Stimulated activated CD8-positive, alpha-beta memory T cell treated with anti-CD3 and anti-CD28 coated beads, Interleukin-12 subunit alpha, Interleukin-12 subunit beta, amount 100 ng/mL, for 4 hours (primary cell): Measurements from ENCODE around the gene FLCN.

Experiments used
- DNase-seq: peaks from one replicate; pipeline ENCODE4 v3.0.0-alpha.2; 2020; ENCODE audit warnings: low read depth

The FLCN gene

DNA sequence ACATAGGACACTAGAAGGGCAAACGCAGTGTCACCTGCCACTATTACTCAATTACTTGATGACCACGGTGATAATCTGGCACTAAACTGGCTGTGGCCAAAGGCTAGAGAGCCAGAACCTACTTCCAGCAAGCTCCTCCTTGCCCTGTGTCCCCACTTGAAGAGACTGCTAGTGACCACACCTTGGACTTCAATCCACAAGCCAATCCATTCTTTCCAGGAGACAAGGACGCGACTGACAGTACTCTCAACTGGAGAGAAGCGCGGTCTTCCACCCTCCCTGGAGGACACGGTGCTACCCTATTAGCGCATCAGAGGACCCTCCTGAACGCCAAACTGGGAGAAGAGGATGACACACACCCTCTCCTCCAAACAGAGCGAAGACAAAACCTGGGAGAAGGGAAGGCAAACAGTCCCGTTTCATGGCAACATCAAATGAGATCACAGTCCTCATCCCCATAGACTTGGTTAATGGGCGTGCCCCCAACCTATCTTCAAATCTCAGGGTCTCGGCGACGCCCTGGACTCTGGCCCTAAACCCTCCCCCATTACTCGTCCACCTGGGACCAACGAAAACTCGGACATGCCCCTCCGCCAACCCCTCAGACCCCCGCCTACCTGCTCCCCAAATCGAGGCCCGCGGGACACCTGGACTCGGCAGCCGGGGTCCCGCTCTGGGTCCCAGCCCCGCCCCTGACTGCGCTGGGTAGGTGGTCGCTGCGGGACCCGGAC lies 508 bp downstream of the FLCN start:
- DNase-seq: no peak

GRCh38 chr17:17235212-17236174 lies 1.5 kb downstream of the FLCN start:
- no peak for DNase-seq

- no peak for DNase-seq
These were observed 4.7 kb downstream of the FLCN start for GRCh38 chr17:17232303-17232621.

- no peak for DNase-seq
These were observed 5.2 kb downstream of the FLCN start for GRCh38 chr17:17231621-17232302.

GRCh38 chr17:17229416-17230384 lies 7.3 kb downstream of the FLCN start:
- no peak for DNase-seq

DNA sequence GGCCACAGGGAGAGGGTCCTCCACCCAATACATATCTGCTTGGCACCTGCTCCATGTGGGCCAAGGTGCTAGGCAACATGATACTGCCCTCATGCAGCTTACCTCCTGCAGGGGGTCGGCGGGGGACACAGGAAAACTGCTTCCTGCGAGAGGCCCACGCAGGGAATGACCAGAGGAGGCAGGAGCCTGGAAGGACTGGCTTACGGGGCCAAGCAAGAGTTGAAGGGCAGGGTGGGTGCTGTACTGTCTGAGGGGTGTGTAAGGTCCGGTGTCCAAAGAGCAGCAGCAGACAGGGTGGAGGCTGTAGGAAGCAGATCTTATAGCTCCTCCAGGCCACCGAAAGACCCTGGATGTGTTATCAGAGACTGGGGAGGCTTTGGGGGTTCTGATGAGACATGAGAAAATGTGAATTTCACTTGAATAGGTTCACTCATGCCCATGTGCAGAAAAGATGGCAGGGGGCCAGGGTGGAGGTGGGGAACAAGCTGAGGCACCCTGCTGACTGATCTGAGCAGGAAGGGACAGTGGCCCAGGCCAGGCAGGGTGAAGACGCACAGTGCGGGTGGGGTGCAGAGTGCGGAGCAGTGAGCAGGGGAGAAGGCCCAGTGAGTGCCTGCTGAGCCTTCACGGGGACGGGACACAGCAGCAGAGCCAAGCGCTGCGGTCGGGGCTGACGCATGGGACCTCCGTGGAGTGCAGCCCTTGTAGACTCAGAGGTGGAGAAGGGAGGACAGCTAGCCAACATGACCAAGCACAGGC lies 8.3 kb downstream of the FLCN start:
- no peak for DNase-seq

DNA sequence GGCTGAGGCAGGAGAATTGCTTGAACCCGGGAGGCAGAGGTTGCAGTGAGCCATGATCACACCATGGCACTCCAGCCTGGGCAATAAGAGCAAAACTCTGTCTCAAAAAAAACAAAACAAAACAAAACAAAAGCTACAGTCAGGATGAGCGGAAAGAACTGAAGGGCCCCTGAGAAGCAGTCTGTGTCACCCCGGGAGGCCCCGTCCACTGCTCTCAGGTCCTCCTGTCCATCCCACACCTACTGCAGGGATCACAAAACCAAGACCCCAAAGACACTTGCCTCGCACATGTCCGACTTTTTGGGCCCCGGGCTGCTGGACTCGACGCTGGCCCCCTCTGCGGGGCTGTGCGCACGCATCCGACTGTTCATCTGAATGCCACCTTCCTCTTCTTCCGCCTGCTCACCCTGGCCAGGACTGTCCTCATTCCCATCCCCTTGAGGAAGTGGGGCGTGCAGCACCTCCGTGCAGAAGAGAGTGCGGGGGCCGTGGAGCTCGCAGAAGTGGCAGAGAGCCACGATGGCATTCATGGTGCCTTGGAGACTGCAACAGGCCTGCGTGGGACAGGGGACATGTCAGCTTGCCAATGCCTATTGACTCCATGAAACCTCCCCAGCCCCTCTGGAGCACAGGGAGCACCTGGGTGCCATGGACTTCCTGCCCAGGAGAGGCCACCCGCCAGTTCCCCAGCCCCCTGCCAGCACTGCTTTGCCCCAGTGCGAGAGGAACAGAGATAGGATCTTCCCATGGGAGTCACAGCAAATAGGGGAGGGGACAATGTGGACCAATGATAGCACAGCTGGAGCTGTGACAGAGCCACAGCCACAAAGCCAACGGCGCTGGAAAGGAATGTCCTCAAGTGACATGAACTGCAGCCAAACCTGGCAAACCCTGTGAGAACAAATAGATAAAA lies 9.1 kb downstream of the FLCN start:
- DNase-seq: no peak

GRCh38 chr17:17226451-17227265 lies 10.3 kb downstream of the FLCN start:
- no peak for DNase-seq

- no peak for DNase-seq
These were observed 11.1 kb downstream of the FLCN start for GRCh38 chr17:17225901-17226300.

DNA sequence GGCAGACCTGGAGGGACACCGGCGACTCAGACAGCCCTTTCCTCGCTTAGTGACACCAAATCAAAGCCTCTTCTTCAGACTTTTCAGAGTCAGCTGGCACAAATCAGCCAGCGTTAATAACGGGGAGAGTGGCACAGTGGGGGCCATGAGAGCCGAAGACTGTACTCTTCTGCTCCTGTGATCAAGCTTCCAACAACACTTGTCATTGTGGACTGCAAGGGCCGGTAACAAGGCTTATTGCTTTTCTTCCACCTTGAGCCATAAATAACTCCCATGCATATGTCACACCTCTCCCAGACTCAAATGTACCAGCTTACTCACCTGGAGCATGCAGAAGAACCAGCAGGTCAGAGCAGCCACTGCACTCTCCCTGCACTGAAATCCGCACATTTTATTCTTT lies 12.8 kb downstream of the FLCN start:
- DNase-seq: no peak

DNA sequence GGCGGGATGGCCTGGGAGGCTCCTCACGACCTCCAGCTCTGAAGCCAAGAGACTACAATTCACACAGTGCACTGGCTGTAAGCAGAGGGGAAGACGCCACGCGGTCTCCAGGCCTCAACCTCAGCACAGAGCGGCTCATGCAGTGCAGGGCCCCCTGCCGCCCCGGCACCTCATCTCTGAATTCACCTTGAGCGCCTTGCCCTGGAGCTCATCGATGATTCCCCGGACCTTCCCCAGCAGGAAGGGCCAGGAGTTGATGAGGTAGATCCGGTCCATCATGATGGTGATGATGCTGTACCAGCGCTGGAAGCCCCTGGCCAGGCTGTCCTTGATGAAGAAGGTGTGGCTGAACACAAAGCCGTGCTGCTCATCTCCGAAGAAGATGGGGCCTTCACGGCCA lies 13.2 kb downstream of the FLCN start:
- DNase-seq: no peak

- no peak for DNase-seq
These were observed 15.6 kb downstream of the FLCN start for GRCh38 chr17:17221329-17221728.

DNA sequence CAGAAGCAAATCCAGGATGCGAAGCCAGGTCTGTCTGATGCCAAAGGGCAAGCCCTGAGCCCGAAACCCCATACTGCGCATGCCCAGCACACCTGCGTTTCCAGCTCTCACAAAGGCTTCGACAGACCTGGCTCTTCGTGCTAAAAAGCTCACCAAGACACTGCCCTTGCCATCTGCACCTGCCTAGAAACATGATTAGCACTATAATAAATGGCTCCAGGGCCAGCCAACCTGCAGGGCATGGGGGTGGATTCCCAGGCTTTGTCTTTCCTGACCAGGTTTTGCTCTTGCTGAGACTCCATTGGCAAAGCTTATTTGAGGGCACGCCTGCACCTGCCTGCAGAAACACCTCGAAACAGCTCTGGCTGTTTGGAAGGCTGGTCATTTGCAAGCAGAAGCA lies 16.4 kb downstream of the FLCN start:
- DNase-seq: no peak

DNA sequence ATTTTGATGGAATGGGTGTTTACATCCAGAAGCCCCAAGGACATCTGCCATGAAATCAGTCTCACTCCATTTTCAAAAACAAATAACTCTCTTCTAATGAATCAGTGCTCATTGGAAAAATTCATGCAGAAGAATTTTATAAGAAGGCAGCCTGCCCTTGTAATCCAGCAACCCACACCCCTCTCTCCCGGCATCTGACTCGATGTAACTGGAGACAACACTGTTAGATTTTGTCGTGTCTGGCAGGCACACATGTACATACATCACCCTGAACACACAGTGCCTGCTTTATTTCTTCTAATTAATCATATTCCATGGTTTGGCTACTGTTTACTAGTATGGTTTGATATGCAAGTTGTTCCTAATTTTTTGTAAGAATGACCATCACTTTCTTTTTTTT lies 19.0 kb downstream of the FLCN start:
- no peak for DNase-seq

- DNase-seq: no peak
These were observed 20.2 kb downstream of the FLCN start for GRCh38 chr17:17216776-17217175.

GRCh38 chr17:17216236-17216635 lies 20.7 kb downstream of the FLCN start:
- DNase-seq: no peak

- no peak for DNase-seq
These were observed 21.4 kb downstream of the FLCN start for GRCh38 chr17:17215575-17215974.

- DNase-seq: no peak
These were observed 22.1 kb downstream of the FLCN start for GRCh38 chr17:17214646-17215436.
